OCI-LY7 (cell line): ENCODE results near the gene USP38. TPM values are rescaled to one million over a fixed set of nuclear protein-coding genes. Genes with fewer than 3 reads are reported as not detected.

Experiments
- BruUV-seq: library from RNA; stranded (reverse); fragments of 400-500 nt; replicated peaks from 2 replicates; lab custom pipeline; 2021; lab: Mats Ljungman, UMichigan
- CTCF ChIA-PET: fragments of 300-600 bp; sonication (Branson Sonifier 250); formaldehyde crosslinking; loops from one replicate; lab custom pipeline; 2022; ENCODE audit warnings: antibody characterized with exemption; ENCODE audit not compliant: unreplicated experiment; lab: Charles Lee
- POLR2A ChIA-PET: fragments of 300-600 bp; sonication (Branson Sonifier 250); formaldehyde crosslinking; loops from one replicate; lab custom pipeline; 2022; ENCODE audit warnings: antibody characterized with exemption; lab: Charles Lee
- DNase-seq: peaks from one replicate; pipeline ENCODE4 v3.0.0-alpha.2; 2015; ENCODE audit warnings: low spot score
- H2AFZ ChIP-seq: fragments of 200-600 bp; sonication (generic), shearing (Covaris generic); 2 replicates; pipeline ENCODE4 v1.6.1; 2014; ENCODE audit warnings: mild to moderate bottlenecking, antibody characterized with exemption, low read length, moderate library complexity
- H3K27ac ChIP-seq: fragments of 200-600 bp; sonication (generic); 2 replicates; pipeline ENCODE4 v1.5.1; 2014; ENCODE audit warnings: mixed run types, low read depth, mild to moderate bottlenecking, moderate library complexity, low read length, inconsistent platforms; ENCODE audit not compliant: poor library complexity, severe bottlenecking
- H3K36me3 ChIP-seq: fragments of 200-600 bp; sonication (generic); 2 replicates; pipeline ENCODE4 v1.6.1; 2014; ENCODE audit warnings: mild to moderate bottlenecking, antibody characterized with exemption, low read length, moderate library complexity, mixed read lengths; ENCODE audit not compliant: insufficient read depth
- H3K4me1 ChIP-seq: fragments of 200-600 bp; sonication (generic); 2 replicates; pipeline ENCODE4 v1.5.1; 2014; ENCODE audit warnings: mild to moderate bottlenecking, low read length; ENCODE audit not compliant: insufficient read depth, poor library complexity, severe bottlenecking
- H3K4me2 ChIP-seq: fragments of 200-600 bp; sonication (generic); 2 replicates; pipeline ENCODE4 v1.6.1; 2014; ENCODE audit warnings: mild to moderate bottlenecking, low read length
- H3K4me3 ChIP-seq: fragments of 200-600 bp; sonication (generic); 2 replicates; pipeline ENCODE4 v1.5.1; 2014; ENCODE audit warnings: mild to moderate bottlenecking, low read depth, low read length; ENCODE audit not compliant: poor library complexity, severe bottlenecking
- H3K79me2 ChIP-seq: fragments of 200-600 bp; sonication (generic); 2 replicates; pipeline ENCODE4 v1.6.1; 2016; ENCODE audit warnings: low read depth, mild to moderate bottlenecking, low read length, moderate library complexity, mixed read lengths; ENCODE audit not compliant: insufficient read depth
- H3K9me2 ChIP-seq: fragments of 200-600 bp; sonication (generic); 2 replicates; pipeline ENCODE4 v1.6.1; 2016; ENCODE audit warnings: mild to moderate bottlenecking, low read length, mixed read lengths; ENCODE audit not compliant: insufficient read depth
- H3K9me3 ChIP-seq: fragments of 200-600 bp; sonication (generic); 2 replicates; pipeline ENCODE4 v1.6.1; 2014; ENCODE audit warnings: mild to moderate bottlenecking, mixed run types, low read length, mixed read lengths
- H4K20me1 ChIP-seq: fragments of 200-600 bp; sonication (generic); 2 replicates; pipeline ENCODE4 v1.6.1; 2014; ENCODE audit warnings: mild to moderate bottlenecking, antibody characterized with exemption, low read length, moderate library complexity, mixed read lengths; ENCODE audit not compliant: insufficient read depth
- EZH2phosphoT487 ChIP-seq: fragments of 200-600 bp; sonication (generic); IDR thresholded peaks from 2 replicates; pipeline ENCODE4 v1.6.1; 2018; ENCODE audit warnings: low read depth, borderline replicate concordance, mild to moderate bottlenecking, mixed run types, antibody characterized with exemption, low read length, moderate library complexity, mixed read lengths
- intact Hi-C: fragments of 100-400 bp; cut with micrococcal nuclease; formaldehyde crosslinking; loops from one replicate; pipeline ENCODE4 v1.10.0; 2022; ENCODE audit not compliant: unreplicated experiment
- total RNA-seq, 2 experiments: library from RNA; depleted of rRNA in 1 of 2; stranded (reverse); fragments of >200 nt in 1 of 2; shearing (Covaris generic) in 1 of 2; gene quantifications; 2 replicates each; pipeline ENCODE4 v1.2.3, GENCODE V29; 2014 to 2022
- TF ChIP-seq, protein P1 (sequence below): fragments of 200-600 bp; sonication (generic); conservative IDR thresholded peaks from 2 replicates; pipeline ENCODE4 v1.5.1; 2014; ENCODE audit warnings: mild to moderate bottlenecking, antibody characterized with exemption, low read length, moderate library complexity, mixed read lengths

USP38 gene
- total RNA-seq, 2 experiments from 2014 or later: 23.6 to 25.7 TPM

DNA sequence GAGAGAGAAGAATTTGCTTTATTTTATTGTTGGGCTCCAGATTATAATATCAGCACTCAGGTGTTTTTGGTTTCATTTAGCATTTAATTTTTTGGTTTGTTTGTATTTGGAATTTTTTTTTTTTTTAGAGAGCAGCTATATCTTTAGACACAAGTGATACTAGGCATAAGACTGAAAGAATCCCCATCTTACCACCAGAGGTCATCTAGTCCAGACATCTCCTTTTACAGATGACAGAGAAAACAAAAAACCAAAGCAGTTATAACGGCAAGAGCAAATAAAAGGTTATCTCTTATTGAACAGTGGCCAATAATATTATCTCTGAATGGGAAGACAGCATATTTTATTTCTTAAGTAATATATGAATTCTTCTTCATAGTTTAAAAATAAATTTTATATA, 22.8 kb downstream of the USP38 start:
- Histone ChIP-seq H3K4me2 (no peak overlapping the region), H3K9me3 (no peaks in the 10 kb centered on the region), H3K9me2 (no peaks in the 10 kb centered on the region), H3K36me3 (peaks cover 86% of the 10 kb centered on the region), H4K20me1 (no peaks in the 10 kb centered on the region), H3K27ac (no peak overlapping the region), H2AFZ (no peak overlapping the region), H3K4me1 (no peaks in the 10 kb centered on the region), H3K79me2 (peaks cover 11% of the 10 kb centered on the region; the same call in 1 of the 2 replicates), H3K4me3 (no peak overlapping the region)
- BruUV-seq: TSS peak; percentile 19
- POLR2A ChIA-PET: interaction anchor here (0.7 to 1.0 kb wide), 2 partner anchors 168 to 695 kb away, joined by 3 read pairs; no protein-coding TSS in a partner anchor
- TF ChIP-seq, protein P1, sequence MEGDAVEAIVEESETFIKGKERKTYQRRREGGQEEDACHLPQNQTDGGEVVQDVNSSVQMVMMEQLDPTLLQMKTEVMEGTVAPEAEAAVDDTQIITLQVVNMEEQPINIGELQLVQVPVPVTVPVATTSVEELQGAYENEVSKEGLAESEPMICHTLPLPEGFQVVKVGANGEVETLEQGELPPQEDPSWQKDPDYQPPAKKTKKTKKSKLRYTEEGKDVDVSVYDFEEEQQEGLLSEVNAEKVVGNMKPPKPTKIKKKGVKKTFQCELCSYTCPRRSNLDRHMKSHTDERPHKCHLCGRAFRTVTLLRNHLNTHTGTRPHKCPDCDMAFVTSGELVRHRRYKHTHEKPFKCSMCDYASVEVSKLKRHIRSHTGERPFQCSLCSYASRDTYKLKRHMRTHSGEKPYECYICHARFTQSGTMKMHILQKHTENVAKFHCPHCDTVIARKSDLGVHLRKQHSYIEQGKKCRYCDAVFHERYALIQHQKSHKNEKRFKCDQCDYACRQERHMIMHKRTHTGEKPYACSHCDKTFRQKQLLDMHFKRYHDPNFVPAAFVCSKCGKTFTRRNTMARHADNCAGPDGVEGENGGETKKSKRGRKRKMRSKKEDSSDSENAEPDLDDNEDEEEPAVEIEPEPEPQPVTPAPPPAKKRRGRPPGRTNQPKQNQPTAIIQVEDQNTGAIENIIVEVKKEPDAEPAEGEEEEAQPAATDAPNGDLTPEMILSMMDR: peak; percentile 61
- TF ChIP-seq EZH2phosphoT487: no peak
- CTCF ChIA-PET: no interaction called here
- peak; percentile 29 for DNase-seq
- intact Hi-C loops: loop anchor here (5.0 kb wide), 1 partner anchor 170 kb away; no protein-coding TSS in a partner anchor

DNA sequence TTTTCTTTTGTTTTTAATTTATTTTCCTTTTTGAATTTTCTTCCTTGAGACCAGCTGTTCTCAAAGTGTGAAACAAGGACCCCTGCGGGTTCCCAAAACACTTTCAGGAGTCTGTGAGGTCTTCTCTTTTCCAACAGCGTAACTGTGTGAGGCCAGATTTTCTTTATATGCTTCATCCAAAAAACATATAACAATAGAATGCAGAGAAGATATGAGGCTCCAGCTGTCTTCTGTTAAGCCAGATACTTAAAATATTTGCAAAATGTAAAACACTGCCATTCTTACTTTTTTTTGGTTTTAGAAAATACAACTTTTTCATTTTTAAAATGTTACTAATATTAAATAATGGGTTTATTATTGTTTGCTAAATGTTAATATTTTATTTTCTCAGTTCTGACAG, 27.8 kb downstream of the USP38 start:
- Histone ChIP-seq H3K9me3 (no peaks in the 10 kb centered on the region), H4K20me1 (no peaks in the 10 kb centered on the region), H3K79me2 (peaks cover 11% of the 10 kb centered on the region; the same call in 1 of the 2 replicates), H3K4me2 (no peak overlapping the region), H3K4me1 (no peaks in the 10 kb centered on the region), H3K36me3 (peaks cover 69% of the 10 kb centered on the region), H3K9me2 (no peaks in the 10 kb centered on the region), H2AFZ (no peak overlapping the region), H3K4me3 (no peak overlapping the region), H3K27ac (no peak overlapping the region)
- ChIA-PET CTCF (no interaction called here), POLR2A (interaction anchor here (0.6 to 1.9 kb wide), 4 partner anchors 10 to 728 kb away, joined by 3 to 7 read pairs (median 4); no protein-coding TSS in a partner anchor)
- TF ChIP-seq, protein P1: no peak
- no peak for TF ChIP-seq EZH2phosphoT487
- DNase-seq: no peak
- intact Hi-C loops: no loop called here
- BruUV-seq: no TSS peak

DNA sequence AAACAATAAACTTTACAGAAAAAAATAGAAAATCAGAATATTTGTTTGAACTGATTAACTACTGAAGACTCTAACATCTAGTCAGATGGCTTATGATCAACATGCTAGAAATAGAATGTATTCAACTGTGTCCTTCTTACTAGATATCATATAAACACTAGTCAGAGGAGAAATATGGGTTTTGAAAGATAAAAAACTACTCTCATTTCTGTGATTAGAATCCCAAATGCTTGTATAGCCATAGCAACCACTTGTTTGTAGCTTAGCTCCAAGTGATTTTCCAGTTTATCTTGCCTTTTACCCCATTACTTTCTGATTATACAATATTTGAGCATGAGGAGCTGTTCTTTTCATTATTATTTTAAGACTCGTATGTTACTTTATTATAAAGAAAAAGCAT, 31.2 kb downstream of the USP38 start:
- Histone ChIP-seq H3K4me1 (no peaks in the 10 kb centered on the region), H3K27ac (no peak overlapping the region), H2AFZ (no peak overlapping the region), H3K36me3 (peaks cover 52% of the 10 kb centered on the region), H3K9me3 (no peaks in the 10 kb centered on the region), H4K20me1 (no peaks in the 10 kb centered on the region), H3K4me3 (no peak overlapping the region), H3K4me2 (no peak overlapping the region), H3K79me2 (peaks cover 4% of the 10 kb centered on the region; the same call in 1 of the 2 replicates), H3K9me2 (no peaks in the 10 kb centered on the region)
- TF ChIP-seq EZH2phosphoT487: no peak
- TF ChIP-seq, protein P1: no peak
- DNase-seq: no peak
- no TSS peak for BruUV-seq
- ChIA-PET CTCF (no interaction called here), POLR2A (interaction anchor here (1.0 kb wide), 1 partner anchor 9 kb away, joined by 5 read pairs; no protein-coding TSS in a partner anchor)
- intact Hi-C loops: no loop called here
